Activated B cell treated with CpG ODN at 0.5 μM for 24 hours (primary cell): ENCODE measurements around the gene INKA2. TPM values are rescaled to one million over a fixed set of nuclear protein-coding genes. Genes with fewer than 3 reads are reported as not detected.
A peak's percentile ranks its signal among the peaks of the same experiment; 100 is the strongest.

Experiments
- ATAC-seq: fragments of 200-7000 bp; cut with Tn5 transposase; one replicate; pipeline ENCODE4 v1.10.0; 2021; ENCODE audit warnings: low read depth, mild to moderate bottlenecking, moderate library complexity
- CTCF ChIA-PET: fragments of 350-600 bp; sonication (Branson Sonifier 250); formaldehyde crosslinking; loops from one replicate; lab custom pipeline; 2021; ENCODE audit warnings: antibody characterized with exemption; lab: Charles Lee
- POLR2A ChIA-PET: fragments of 350-600 bp; sonication (Branson Sonifier 250); formaldehyde crosslinking; loops from one replicate; lab custom pipeline; 2021; ENCODE audit warnings: antibody characterized with exemption; lab: Charles Lee
- DNase-seq: peaks from one replicate; pipeline ENCODE4 v3.0.0; 2022
- H3K27ac Mint-ChIP-seq: one replicate; pipeline ENCODE4 v1.8.0; 2020; ENCODE audit warnings: mixed read lengths
- H3K27me3 Mint-ChIP-seq: one replicate; pipeline ENCODE4 v1.8.0; 2021; ENCODE audit warnings: mixed read lengths
- H3K36me3 Mint-ChIP-seq: one replicate; pipeline ENCODE4 v1.8.0; 2021; ENCODE audit warnings: low read depth, mixed read lengths
- H3K4me1 Mint-ChIP-seq: one replicate; pipeline ENCODE4 v1.8.0; 2021; ENCODE audit warnings: mixed read lengths
- H3K4me3 Mint-ChIP-seq: one replicate; pipeline ENCODE4 v1.8.0; 2020; ENCODE audit warnings: mild to moderate bottlenecking, mixed read lengths
- H3K9me3 Mint-ChIP-seq: one replicate; pipeline ENCODE4 v1.8.0; 2020; ENCODE audit warnings: mixed read lengths
- intact Hi-C: fragments of 100-400 bp; cut with micrococcal nuclease; formaldehyde crosslinking; loops from one replicate; pipeline ENCODE4 v1.15.1; 2024
- total RNA-seq: library from RNA; stranded (reverse); gene quantifications from 2 replicates; pipeline ENCODE4 v1.2.3, GENCODE V29; 2022
- TF ChIP-seq, protein P1 (sequence below): fragments of 200-600 bp; IDR thresholded peaks from one replicate; pipeline ENCODE4 v1.8.0; 2022; ENCODE audit warnings: antibody characterized with exemption, mild to moderate bottlenecking

Gene INKA2
- total RNA-seq, 1 donor from 2014 or later = 2.1 TPM

DNA sequence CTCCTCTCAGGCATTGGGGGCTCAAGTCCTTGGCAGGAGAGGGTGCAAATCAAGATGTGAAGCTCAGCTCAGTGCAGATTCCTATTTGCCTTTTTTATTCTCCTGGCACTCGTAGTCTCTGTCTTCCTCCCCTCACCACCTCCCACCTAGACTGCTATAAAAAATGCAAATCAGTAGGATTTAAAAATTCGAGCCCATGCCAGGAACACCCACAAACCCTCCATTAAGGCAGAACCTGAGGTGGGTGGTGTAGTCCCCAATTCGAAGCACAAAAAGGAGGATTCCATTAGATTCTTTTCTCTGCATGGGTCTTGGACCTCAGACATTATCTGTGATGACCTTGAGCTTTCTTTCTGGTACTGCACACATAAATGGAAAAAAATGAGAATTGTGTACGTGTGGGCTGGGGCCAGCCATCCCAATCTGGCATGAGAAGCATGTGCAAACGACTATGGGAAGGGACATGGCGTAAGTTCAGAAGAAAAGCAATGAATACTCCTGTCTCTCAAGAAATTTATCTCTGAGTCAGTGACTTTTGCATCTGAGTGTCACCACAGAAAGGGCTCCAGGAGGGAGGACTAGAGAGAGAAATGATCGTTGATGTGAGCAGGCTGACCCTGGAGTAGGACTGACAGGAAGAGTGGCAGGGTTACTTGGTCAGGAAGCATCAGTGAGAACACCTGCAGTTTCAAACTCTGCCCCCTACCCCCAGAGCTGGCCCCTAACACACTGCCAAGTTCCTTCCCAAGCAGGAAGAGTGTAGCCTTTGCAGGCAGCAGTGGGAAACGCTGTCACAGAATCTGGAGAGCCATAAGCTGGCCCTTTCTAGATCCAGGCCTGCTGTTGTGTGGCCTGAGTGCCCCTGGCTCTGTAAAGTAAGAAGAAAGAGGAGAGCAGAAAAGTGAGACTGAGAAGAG lies 1.7 kb downstream of the INKA2 start:
- ATAC-seq (no peak), DNase-seq (no peak)
- Mint-ChIP-seq H3K36me3 (no peaks in the 10 kb centered on the region), H3K27me3 (peaks cover 2% of the 10 kb centered on the region), H3K4me3 (peak overlapping the region; percentile 92), H3K4me1 (peaks cover 20% of the 10 kb centered on the region), H3K9me3 (no peaks in the 10 kb centered on the region), H3K27ac (peak overlapping the region; percentile 61)
- TF ChIP-seq, protein P1, sequence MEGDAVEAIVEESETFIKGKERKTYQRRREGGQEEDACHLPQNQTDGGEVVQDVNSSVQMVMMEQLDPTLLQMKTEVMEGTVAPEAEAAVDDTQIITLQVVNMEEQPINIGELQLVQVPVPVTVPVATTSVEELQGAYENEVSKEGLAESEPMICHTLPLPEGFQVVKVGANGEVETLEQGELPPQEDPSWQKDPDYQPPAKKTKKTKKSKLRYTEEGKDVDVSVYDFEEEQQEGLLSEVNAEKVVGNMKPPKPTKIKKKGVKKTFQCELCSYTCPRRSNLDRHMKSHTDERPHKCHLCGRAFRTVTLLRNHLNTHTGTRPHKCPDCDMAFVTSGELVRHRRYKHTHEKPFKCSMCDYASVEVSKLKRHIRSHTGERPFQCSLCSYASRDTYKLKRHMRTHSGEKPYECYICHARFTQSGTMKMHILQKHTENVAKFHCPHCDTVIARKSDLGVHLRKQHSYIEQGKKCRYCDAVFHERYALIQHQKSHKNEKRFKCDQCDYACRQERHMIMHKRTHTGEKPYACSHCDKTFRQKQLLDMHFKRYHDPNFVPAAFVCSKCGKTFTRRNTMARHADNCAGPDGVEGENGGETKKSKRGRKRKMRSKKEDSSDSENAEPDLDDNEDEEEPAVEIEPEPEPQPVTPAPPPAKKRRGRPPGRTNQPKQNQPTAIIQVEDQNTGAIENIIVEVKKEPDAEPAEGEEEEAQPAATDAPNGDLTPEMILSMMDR = no peak
- ChIA-PET POLR2A (interaction anchor here (0.7 to 4.0 kb wide), 4 partner anchors 18 to 598 kb away, joined by 4 to 30 read pairs (median 12); partner anchors contain the start of gene DDX20), CTCF (interaction anchor here (3.0 kb wide), 1 partner anchor 22 kb away, joined by 14 read pairs; no protein-coding TSS in a partner anchor)
- intact Hi-C loops = no loop called here

DNA sequence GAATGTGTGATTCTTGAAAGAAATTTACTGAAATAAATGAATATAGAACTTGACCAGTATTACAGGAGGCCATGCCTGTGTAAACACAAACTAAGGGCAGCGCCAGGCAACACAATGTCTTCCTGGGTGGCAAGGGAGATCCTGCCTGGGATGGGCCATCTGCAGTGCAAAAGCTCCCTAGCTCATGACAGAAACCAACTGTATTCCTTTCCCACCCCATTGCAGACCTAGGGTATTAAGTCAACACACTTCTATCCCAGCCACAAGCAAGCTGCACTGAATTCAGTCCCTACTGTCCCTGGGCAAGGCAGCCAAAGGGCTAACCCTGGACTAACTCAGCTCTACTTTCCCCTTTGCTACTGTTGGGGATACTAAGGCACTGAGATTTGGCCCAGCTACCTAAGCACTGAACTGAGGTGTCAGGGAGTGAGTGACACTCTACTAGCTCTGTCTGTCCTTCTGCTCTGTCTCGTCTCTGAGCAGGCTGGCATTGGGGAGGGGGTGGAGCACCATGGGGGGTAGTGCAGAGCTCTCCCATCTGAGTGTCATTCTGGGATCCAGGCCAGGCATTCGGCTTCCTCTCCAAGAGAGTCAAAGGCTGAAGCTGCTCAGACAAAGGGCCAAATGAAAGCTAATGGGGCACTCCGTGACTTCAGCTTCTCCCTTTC lies 2.5 kb downstream of the INKA2 start:
- CTCF ChIA-PET = interaction anchor here (0.8 kb wide), 1 partner anchor 13 kb away, joined by 3 read pairs; no protein-coding TSS in a partner anchor
- DNase-seq (no peak), ATAC-seq (no peak)
- Mint-ChIP-seq H3K4me3 (no peak overlapping the region), H3K9me3 (no peaks in the 10 kb centered on the region), H3K4me1 (peaks cover 20% of the 10 kb centered on the region), H3K36me3 (no peaks in the 10 kb centered on the region), H3K27ac (no peak overlapping the region), H3K27me3 (peaks cover 2% of the 10 kb centered on the region)
- TF ChIP-seq, protein P1 = no peak
- intact Hi-C loops = no loop called here
- POLR2A ChIA-PET = interaction anchor here (0.7 kb wide), 1 partner anchor 19 kb away, joined by 7 read pairs; the partner anchor contains the start of gene DDX20

DNA sequence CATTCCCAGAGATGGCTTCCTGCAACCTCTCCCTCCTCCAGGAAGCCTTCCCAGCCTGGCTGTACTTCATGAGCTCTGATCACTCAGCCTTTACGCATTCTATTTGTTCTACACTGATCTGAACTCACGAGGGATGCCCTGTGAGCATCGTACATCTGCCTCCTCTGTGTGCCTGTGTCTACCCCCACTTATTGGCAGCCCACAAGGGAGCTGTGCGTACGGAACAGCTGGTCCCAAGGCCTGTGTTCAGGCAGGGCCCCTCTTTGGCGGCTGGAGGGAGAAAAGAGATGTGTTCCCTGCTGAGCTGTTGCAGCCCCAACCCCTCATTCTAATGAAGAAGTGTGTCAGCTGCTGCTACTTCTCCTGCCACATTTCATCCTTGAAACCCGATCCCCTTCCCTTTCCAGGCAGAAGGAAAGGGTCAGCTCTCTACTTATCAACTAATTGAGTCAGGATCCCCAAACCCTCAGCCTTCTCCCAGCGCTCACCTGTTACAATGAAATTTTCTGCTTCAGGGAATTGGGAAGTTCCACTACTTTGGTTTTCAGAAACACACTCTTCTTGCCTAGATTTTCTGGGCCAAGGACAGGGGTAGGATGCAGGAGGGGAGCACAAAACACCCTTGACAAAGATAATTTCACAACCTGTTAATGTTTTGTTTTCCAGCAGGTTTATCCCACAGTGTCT lies 3.2 kb downstream of the INKA2 start:
- Mint-ChIP-seq H3K27me3 (peaks cover 2% of the 10 kb centered on the region), H3K36me3 (no peaks in the 10 kb centered on the region), H3K4me3 (no peak overlapping the region), H3K4me1 (peaks cover 19% of the 10 kb centered on the region), H3K9me3 (no peaks in the 10 kb centered on the region), H3K27ac (no peak overlapping the region)
- ChIA-PET POLR2A (interaction anchor here (0.6 to 0.7 kb wide), 2 partner anchors 19 to 85 kb away, joined by 4 to 7 read pairs; partner anchors contain the start of gene DDX20), CTCF (interaction anchor here (0.8 to 1.8 kb wide), 2 partner anchors 13 to 21 kb away, joined by 3 to 7 read pairs; no protein-coding TSS in a partner anchor)
- no peak for ATAC-seq
- DNase-seq = no peak
- TF ChIP-seq, protein P1 = no peak
- intact Hi-C loops = no loop called here

DNA sequence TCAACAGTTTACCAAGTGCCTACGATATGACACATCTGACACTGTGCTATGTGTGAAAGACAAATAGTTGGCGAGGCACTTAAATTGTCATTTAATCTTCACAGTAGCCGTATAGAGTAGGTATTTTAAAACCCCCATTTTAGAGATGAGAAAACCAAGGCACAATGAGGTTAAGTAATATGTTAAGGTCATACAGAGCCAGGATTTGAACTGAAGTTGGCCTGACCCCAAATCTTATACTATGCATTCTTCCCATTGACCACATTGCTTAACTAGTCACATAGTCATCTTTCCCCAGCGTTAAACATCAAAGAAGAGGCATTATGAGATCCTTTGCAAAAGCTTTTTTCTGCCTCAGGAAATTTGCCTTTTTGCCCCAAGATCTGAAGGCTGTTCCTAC lies 3.9 kb downstream of the INKA2 start:
- ATAC-seq (no peak), DNase-seq (no peak)
- no peaks in the 10 kb centered on the region for H3K9me3 Mint-ChIP-seq
- POLR2A ChIA-PET = no interaction called here
- TF ChIP-seq, protein P1 = no peak
- CTCF ChIA-PET = interaction anchor here (1.8 kb wide), 1 partner anchor 20 kb away, joined by 7 read pairs; no protein-coding TSS in a partner anchor
- H3K27me3 Mint-ChIP-seq = no peaks in the 10 kb centered on the region
- H3K36me3 Mint-ChIP-seq = no peaks in the 10 kb centered on the region
- no peak overlapping the region for H3K4me3 Mint-ChIP-seq
- intact Hi-C loops = no loop called here
- no peak overlapping the region for H3K27ac Mint-ChIP-seq
- peaks cover 18% of the 10 kb centered on the region for H3K4me1 Mint-ChIP-seq
